Fibroblast of lung (primary cell): ENCODE measurements around the gene PRB4. TPM values are rescaled to one million over a fixed set of nuclear protein-coding genes. Genes with fewer than 3 reads are reported as not detected.

ENCODE experiments used
- DNase-seq, 2 donors: peaks; one replicate each; pipeline versions ENCODE4 v3.0.0 to v3.0.0-alpha.2; 2010; ENCODE audit warnings: low read depth in 2 of 2
- H2AFZ ChIP-seq: 2 replicates; pipeline ENCODE4 v1.5.1; 2012; ENCODE audit warnings: low read length, control low read depth, inconsistent platforms
- H3K27ac ChIP-seq: 2 replicates; pipeline ENCODE4 v1.5.1; 2011; ENCODE audit warnings: low read length, control low read depth; ENCODE audit not compliant: insufficient read depth
- H3K27me3 ChIP-seq: 2 replicates; pipeline ENCODE4 v1.5.1; 2011; ENCODE audit warnings: mild to moderate bottlenecking, low read length; ENCODE audit not compliant: control insufficient read depth, insufficient read depth
- H3K36me3 ChIP-seq: 2 replicates; pipeline ENCODE4 v1.5.1; 2011; ENCODE audit warnings: low read length; ENCODE audit not compliant: control insufficient read depth, insufficient read depth
- H3K4me1 ChIP-seq: 2 replicates; pipeline ENCODE4 v1.5.1; 2011; ENCODE audit warnings: low read length; ENCODE audit not compliant: control insufficient read depth, insufficient read depth; ENCODE audit errors: extremely low read depth
- H3K4me2 ChIP-seq: 2 replicates; pipeline ENCODE4 v1.5.1; 2011; ENCODE audit warnings: low read length, control low read depth; ENCODE audit not compliant: insufficient read depth; ENCODE audit errors: extremely low read depth
- H3K4me3 ChIP-seq, 4 experiments: fragments of 200-600 bp in 1 of 4; sonication (generic) in 1 of 4; replicated peaks in 1 of 4; 2 replicates each; pipeline ENCODE4 v1.5.1; 2011 to 2016; ENCODE audit warnings: low read length in 4 of 4, low read depth in 3 of 4, mild to moderate bottlenecking in 3 of 4, control low read depth in 2 of 4, inconsistent platforms in 1 of 4, mixed read lengths in 1 of 4; ENCODE audit not compliant: insufficient read depth in 1 of 4; ENCODE audit errors: control extremely low read depth in 1 of 4
- H3K79me2 ChIP-seq: 2 replicates; pipeline ENCODE4 v1.5.1; 2012; ENCODE audit warnings: mild to moderate bottlenecking, low read length, inconsistent platforms; ENCODE audit not compliant: control insufficient read depth, insufficient read depth
- H3K9ac ChIP-seq: 2 replicates; pipeline ENCODE4 v1.5.1; 2011; ENCODE audit warnings: mild to moderate bottlenecking, low read length, control low read depth; ENCODE audit not compliant: insufficient read depth
- H3K9me3 ChIP-seq: 2 replicates; pipeline ENCODE4 v1.5.1; 2012; ENCODE audit warnings: low read depth, low read length; ENCODE audit not compliant: control insufficient read depth, insufficient read depth
- H4K20me1 ChIP-seq: 2 replicates; pipeline ENCODE4 v1.5.1; 2011; ENCODE audit warnings: low read length; ENCODE audit not compliant: control insufficient read depth, insufficient read depth; ENCODE audit errors: extremely low read depth
- CTCF ChIP-seq, 2 donors: IDR thresholded peaks in 1 of 2; conservative IDR thresholded peaks in 1 of 2; 1 replicate in 1 of 2; 2 replicates in 1 of 2; pipeline ENCODE4 v1.5.1; 2011 to 2012; ENCODE audit warnings: low read length in 2 of 2, control low read depth in 1 of 2, inconsistent platforms in 1 of 2, low read depth in 1 of 2, mild to moderate bottlenecking in 1 of 2
- EZH2 ChIP-seq: IDR thresholded peaks from 2 replicates; pipeline ENCODE4 v1.5.1; 2012; ENCODE audit warnings: low read length, control low read depth, mild to moderate bottlenecking; ENCODE audit errors: missing control alignments
- polyA plus RNA-seq, 2 donors: library from polyadenylated mRNA; depleted of rRNA in 1 of 2; stranded (reverse) in 1 of 2; unstranded in 1 of 2; fragments of >200 nt; gene quantifications; 2 replicates each; pipeline ENCODE4 v1.2.1, GENCODE V29; 2011 to 2012; ENCODE audit warnings: missing spikeins in 1 of 2
- total RNA-seq: library from RNA; depleted of rRNA; stranded (reverse); fragments of >200 nt; gene quantifications from 2 replicates; pipeline ENCODE4 v1.2.1, GENCODE V29; 2014

PRB4 gene
- total and polyA plus RNA-seq, 2 donors (not counting 1 experiment from before 2014, with no cell fraction given) = not detected

GRCh38 chr12:11347810-11348209 is 37.6 kb upstream of the PRB4 start:
- no peak overlapping the region for H3K4me2 ChIP-seq
- no peaks in the 10 kb centered on the region for H3K27me3 ChIP-seq
- no peaks in the 10 kb centered on the region for H4K20me1 ChIP-seq
- H3K36me3 ChIP-seq = no peaks in the 10 kb centered on the region
- no peak overlapping the region for H2AFZ ChIP-seq
- no peak overlapping the region for H3K4me3 ChIP-seq
- no peaks in the 10 kb centered on the region for H3K4me1 ChIP-seq
- TF ChIP-seq CTCF (conservative IDR thresholded peaks at IDR 0.05 in 1 of 2, IDR thresholded peaks at IDR 0.05 in 1 of 2; ENCODE audit: low read depth in 1 of 2, low read length in 2 of 2) (no peak), EZH2 (no peak)
- H3K27ac ChIP-seq = no peak overlapping the region
- DNase-seq = no peak
- no peaks in the 10 kb centered on the region for H3K9me3 ChIP-seq
- no peaks in the 10 kb centered on the region for H3K79me2 ChIP-seq
- no peak overlapping the region for H3K9ac ChIP-seq

- H3K36me3 ChIP-seq = no peaks in the 10 kb centered on the region
- H3K27ac ChIP-seq = no peak overlapping the region
- no peak for DNase-seq
- no peaks in the 10 kb centered on the region for H3K79me2 ChIP-seq
- no peak overlapping the region for H3K9ac ChIP-seq
- H3K4me1 ChIP-seq = no peaks in the 10 kb centered on the region
- no peak overlapping the region for H3K4me2 ChIP-seq
- no peaks in the 10 kb centered on the region for H3K9me3 ChIP-seq
- no peak overlapping the region for H2AFZ ChIP-seq
- TF ChIP-seq CTCF (conservative IDR thresholded peaks at IDR 0.05 in 1 of 2, IDR thresholded peaks at IDR 0.05 in 1 of 2; ENCODE audit: low read depth in 1 of 2, low read length in 2 of 2) (no peak), EZH2 (no peak)
- H3K4me3 ChIP-seq = no peak overlapping the region
- no peaks in the 10 kb centered on the region for H3K27me3 ChIP-seq
- no peaks in the 10 kb centered on the region for H4K20me1 ChIP-seq
Observed at GRCh38 chr12:11344500-11344899, 34.3 kb upstream of the PRB4 start.

GRCh38 chr12:11324426-11324825 is 14.2 kb upstream of the PRB4 start:
- Histone ChIP-seq H3K9me3 (no peaks in the 10 kb centered on the region), H3K4me2 (no peak overlapping the region), H3K27me3 (no peaks in the 10 kb centered on the region), H3K4me3 (no peak overlapping the region), H3K4me1 (no peaks in the 10 kb centered on the region), H4K20me1 (no peaks in the 10 kb centered on the region), H3K27ac (no peak overlapping the region), H3K36me3 (no peaks in the 10 kb centered on the region), H3K79me2 (no peaks in the 10 kb centered on the region), H3K9ac (no peak overlapping the region), H2AFZ (no peak overlapping the region)
- DNase-seq = no peak
- TF ChIP-seq EZH2 (no peak), CTCF (conservative IDR thresholded peaks at IDR 0.05 in 1 of 2, IDR thresholded peaks at IDR 0.05 in 1 of 2; ENCODE audit: low read depth in 1 of 2, low read length in 2 of 2) (no peak)
